Liver (tissue), 9 donors: ENCODE data around the gene ZFYVE28. TPM values are rescaled to one million over a fixed set of nuclear protein-coding genes. Genes with fewer than 3 reads are reported as not detected.

Experiments
- DNase-seq: peaks from one replicate; pipeline ENCODE4 v3.0.0-alpha.2; 2017; ENCODE audit warnings: low spot score
- H3K27ac ChIP-seq, 2 donors: one replicate each; pipeline ENCODE4 v1.7.0; 2013; ENCODE audit warnings: inconsistent platforms in 2 of 2, low read length in 2 of 2, control low read depth in 1 of 2, low read depth in 1 of 2, mild to moderate bottlenecking in 1 of 2
- H3K27me3 ChIP-seq, 4 donors: one replicate each; pipeline versions ENCODE4 v1.6.1 to v1.7.0; 2013; ENCODE audit warnings: low read length in 3 of 4, inconsistent platforms in 1 of 4, mild to moderate bottlenecking in 1 of 4, moderate library complexity in 1 of 4; ENCODE audit not compliant: control insufficient read depth in 4 of 4, insufficient read depth in 4 of 4
- H3K36me3 ChIP-seq, 4 donors: one replicate each; pipeline versions ENCODE4 v1.6.1 to v1.7.0; 2013; ENCODE audit warnings: low read length in 3 of 4, mild to moderate bottlenecking in 3 of 4, low read depth in 1 of 4, moderate library complexity in 1 of 4; ENCODE audit not compliant: control insufficient read depth in 4 of 4, insufficient read depth in 3 of 4
- H3K4me1 ChIP-seq, 4 donors: one replicate each; pipeline versions ENCODE4 v1.6.1 to v1.7.0; 2013; ENCODE audit warnings: low read length in 3 of 4, mild to moderate bottlenecking in 3 of 4, moderate library complexity in 1 of 4; ENCODE audit not compliant: control insufficient read depth in 4 of 4, insufficient read depth in 4 of 4
- H3K4me3 ChIP-seq, 3 donors: one replicate each; pipeline versions ENCODE4 v1.6.1 to v1.7.0; 2013; ENCODE audit warnings: low read length in 3 of 3, control low read depth in 1 of 3, low read depth in 1 of 3, mild to moderate bottlenecking in 1 of 3
- H3K9ac ChIP-seq, 2 donors: one replicate each; pipeline ENCODE4 v1.7.0; 2013; ENCODE audit warnings: low read length in 2 of 2, mild to moderate bottlenecking in 2 of 2, moderate library complexity in 2 of 2, control low read depth in 1 of 2, low read depth in 1 of 2
- H3K9me3 ChIP-seq, 4 donors: one replicate each; pipeline versions ENCODE4 v1.6.1 to v1.7.0; 2013; ENCODE audit warnings: low read length in 3 of 4; ENCODE audit not compliant: control insufficient read depth in 4 of 4
- EGR1 ChIP-seq, 2 donors: IDR thresholded peaks; 2 replicates each; pipeline ENCODE4 v1.6.1; 2016 to 2018; ENCODE audit warnings: antibody characterized with exemption in 2 of 2, low read depth in 2 of 2
- FOXA1 ChIP-seq: IDR thresholded peaks from 2 replicates; pipeline ENCODE4 v1.6.1; 2016; ENCODE audit warnings: antibody characterized with exemption
- FOXA2 ChIP-seq: IDR thresholded peaks from 2 replicates; pipeline ENCODE4 v1.6.1; 2016; ENCODE audit warnings: antibody characterized with exemption
- GABPA ChIP-seq, 2 donors: IDR thresholded peaks in 1 of 2; conservative IDR thresholded peaks in 1 of 2; 2 replicates each; pipeline ENCODE4 v1.6.1; 2016; ENCODE audit warnings: antibody characterized with exemption in 2 of 2, mild to moderate bottlenecking in 1 of 2, moderate library complexity in 1 of 2
- HNF4A ChIP-seq, 2 donors: conservative IDR thresholded peaks; 2 replicates each; pipeline ENCODE4 v1.6.1; 2016; ENCODE audit warnings: antibody characterized with exemption in 2 of 2, mild to moderate bottlenecking in 2 of 2
- HNF4G ChIP-seq: IDR thresholded peaks from 2 replicates; pipeline ENCODE4 v1.6.1; 2016; ENCODE audit warnings: antibody characterized with exemption
- JUND ChIP-seq, 2 donors: IDR thresholded peaks; 2 replicates each; pipeline ENCODE4 v1.6.1; 2016; ENCODE audit warnings: antibody characterized with exemption in 2 of 2
- MAX ChIP-seq: IDR thresholded peaks from 2 replicates; pipeline ENCODE4 v1.6.1; 2016; ENCODE audit warnings: antibody characterized with exemption
- NR2F2 ChIP-seq: IDR thresholded peaks from 2 replicates; pipeline ENCODE4 v1.6.1; 2016; ENCODE audit warnings: antibody characterized with exemption
- RAD21 ChIP-seq, 2 donors: IDR thresholded peaks; 2 replicates each; pipeline ENCODE4 v1.6.1; 2016; ENCODE audit warnings: antibody characterized with exemption in 2 of 2, mild to moderate bottlenecking in 2 of 2
- RXRA ChIP-seq, 2 donors: IDR thresholded peaks; 2 replicates each; pipeline ENCODE4 v1.6.1; 2017 to 2018; ENCODE audit warnings: antibody characterized with exemption in 2 of 2, mild to moderate bottlenecking in 1 of 2
- SP1 ChIP-seq: IDR thresholded peaks from 2 replicates; pipeline ENCODE4 v1.6.1; 2018; ENCODE audit warnings: antibody characterized with exemption, mild to moderate bottlenecking
- TAF1 ChIP-seq: conservative IDR thresholded peaks from 2 replicates; pipeline ENCODE4 v1.6.1; 2016; ENCODE audit warnings: antibody characterized with exemption, mild to moderate bottlenecking
- YY1 ChIP-seq: IDR thresholded peaks from 2 replicates; pipeline ENCODE4 v1.6.1; 2016; ENCODE audit warnings: antibody characterized with exemption, mild to moderate bottlenecking
- WGBS: extraction: QIAGEN DNeasy Blood & Tissue Kit; methylation state at CpG from one replicate; pipeline ENCODE4 v1.1.7; 2013; 5-methylcytosine and 5-hydroxymethylcytosine counted together
- polyA plus RNA-seq, 2 donors: library from polyadenylated mRNA; stranded (reverse) in 1 of 2; unstranded in 1 of 2; fragments of 200-250 nt in 1 of 2; fragments of >200 nt in 1 of 2; fragmentation: Nextera tagmentation in 1 of 2; extraction: Ambion mirVana in 1 of 2; gene quantifications; one replicate each; pipeline versions ENCODE4 v1.2.1 to v1.2.3, GENCODE V29; 2013 to 2015
- total RNA-seq, 2 donors: library from RNA; depleted of rRNA; stranded (reverse); fragments of >200 nt; gene quantifications; one replicate each; pipeline ENCODE4 v1.2.3, GENCODE V29; 2014
- TF ChIP-seq, protein P1 (sequence below): IDR thresholded peaks from 2 replicates; pipeline ENCODE4 v1.6.1; 2016; ENCODE audit warnings: antibody characterized with exemption, mild to moderate bottlenecking
- TF ChIP-seq, protein P2 (sequence below): IDR thresholded peaks from 2 replicates; pipeline ENCODE4 v1.6.1; 2016; ENCODE audit warnings: antibody characterized with exemption
- TF ChIP-seq, protein P3 (sequence below): IDR thresholded peaks from 2 replicates; pipeline ENCODE4 v1.6.1; 2016; ENCODE audit warnings: antibody characterized with exemption
- TF ChIP-seq, protein P4 (sequence below): fragments of 150-350 bp; IDR thresholded peaks from 2 replicates; pipeline ENCODE4 v1.5.1; 2017; ENCODE audit warnings: improper control_type of control experiment, low read depth, low read length; ENCODE audit not compliant: missing input control
- donor health status: healthy.
- donor health status: healthy.
- donor health status: healthy.
- donor health status: healthy.
- donor health status: healthy.

Gene ZFYVE28
- total and polyA plus RNA-seq, 4 donors, result 2.0 to 6.1 (median 2.7) TPM

DNA sequence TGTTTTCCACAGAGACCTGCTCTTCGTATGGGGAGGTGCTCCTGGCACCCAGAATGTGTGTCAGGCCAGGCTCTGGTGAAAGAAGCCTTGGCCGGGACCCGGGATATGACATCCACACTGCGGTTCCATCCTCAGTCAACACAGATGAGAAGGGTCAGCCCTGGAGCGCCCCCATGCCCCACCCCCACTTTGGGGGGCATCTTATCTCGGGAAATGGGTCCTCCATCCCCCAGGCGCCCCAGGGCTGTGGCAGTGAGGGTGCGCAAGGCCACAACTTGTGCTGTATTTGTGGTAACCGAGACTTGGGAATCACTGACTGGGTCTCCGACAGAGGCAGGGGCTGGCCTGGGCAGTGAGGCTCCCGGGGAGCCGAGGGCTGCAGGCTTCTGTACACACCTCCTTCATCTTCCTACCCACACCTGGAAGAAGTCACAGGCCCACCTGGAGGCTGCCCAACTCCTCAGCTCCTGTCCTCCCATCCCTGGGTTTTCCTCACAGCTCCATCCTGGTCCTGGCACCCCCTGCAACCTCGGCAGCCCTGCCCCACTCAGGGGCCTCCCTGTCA, 8.3 kb upstream of the ZFYVE28 start (continued):
- TF ChIP-seq, protein P1, sequence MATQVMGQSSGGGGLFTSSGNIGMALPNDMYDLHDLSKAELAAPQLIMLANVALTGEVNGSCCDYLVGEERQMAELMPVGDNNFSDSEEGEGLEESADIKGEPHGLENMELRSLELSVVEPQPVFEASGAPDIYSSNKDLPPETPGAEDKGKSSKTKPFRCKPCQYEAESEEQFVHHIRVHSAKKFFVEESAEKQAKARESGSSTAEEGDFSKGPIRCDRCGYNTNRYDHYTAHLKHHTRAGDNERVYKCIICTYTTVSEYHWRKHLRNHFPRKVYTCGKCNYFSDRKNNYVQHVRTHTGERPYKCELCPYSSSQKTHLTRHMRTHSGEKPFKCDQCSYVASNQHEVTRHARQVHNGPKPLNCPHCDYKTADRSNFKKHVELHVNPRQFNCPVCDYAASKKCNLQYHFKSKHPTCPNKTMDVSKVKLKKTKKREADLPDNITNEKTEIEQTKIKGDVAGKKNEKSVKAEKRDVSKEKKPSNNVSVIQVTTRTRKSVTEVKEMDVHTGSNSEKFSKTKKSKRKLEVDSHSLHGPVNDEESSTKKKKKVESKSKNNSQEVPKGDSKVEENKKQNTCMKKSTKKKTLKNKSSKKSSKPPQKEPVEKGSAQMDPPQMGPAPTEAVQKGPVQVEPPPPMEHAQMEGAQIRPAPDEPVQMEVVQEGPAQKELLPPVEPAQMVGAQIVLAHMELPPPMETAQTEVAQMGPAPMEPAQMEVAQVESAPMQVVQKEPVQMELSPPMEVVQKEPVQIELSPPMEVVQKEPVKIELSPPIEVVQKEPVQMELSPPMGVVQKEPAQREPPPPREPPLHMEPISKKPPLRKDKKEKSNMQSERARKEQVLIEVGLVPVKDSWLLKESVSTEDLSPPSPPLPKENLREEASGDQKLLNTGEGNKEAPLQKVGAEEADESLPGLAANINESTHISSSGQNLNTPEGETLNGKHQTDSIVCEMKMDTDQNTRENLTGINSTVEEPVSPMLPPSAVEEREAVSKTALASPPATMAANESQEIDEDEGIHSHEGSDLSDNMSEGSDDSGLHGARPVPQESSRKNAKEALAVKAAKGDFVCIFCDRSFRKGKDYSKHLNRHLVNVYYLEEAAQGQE, result no peak
- TF ChIP-seq SP1 (no peak), HNF4G (no peak), EGR1 (IDR thresholded peaks at IDR 0.05; ENCODE audit: low read depth in 2 of 2) (no peak), RXRA (IDR thresholded peaks at IDR 0.05) (no peak), RAD21 (IDR thresholded peaks at IDR 0.05) (no peak), FOXA1 (no peak), JUND (IDR thresholded peaks at IDR 0.05) (no peak), HNF4A (conservative IDR thresholded peaks at IDR 0.05) (no peak)
- TF ChIP-seq, protein P2, sequence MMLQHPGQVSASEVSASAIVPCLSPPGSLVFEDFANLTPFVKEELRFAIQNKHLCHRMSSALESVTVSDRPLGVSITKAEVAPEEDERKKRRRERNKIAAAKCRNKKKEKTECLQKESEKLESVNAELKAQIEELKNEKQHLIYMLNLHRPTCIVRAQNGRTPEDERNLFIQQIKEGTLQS, result no peak

DNA sequence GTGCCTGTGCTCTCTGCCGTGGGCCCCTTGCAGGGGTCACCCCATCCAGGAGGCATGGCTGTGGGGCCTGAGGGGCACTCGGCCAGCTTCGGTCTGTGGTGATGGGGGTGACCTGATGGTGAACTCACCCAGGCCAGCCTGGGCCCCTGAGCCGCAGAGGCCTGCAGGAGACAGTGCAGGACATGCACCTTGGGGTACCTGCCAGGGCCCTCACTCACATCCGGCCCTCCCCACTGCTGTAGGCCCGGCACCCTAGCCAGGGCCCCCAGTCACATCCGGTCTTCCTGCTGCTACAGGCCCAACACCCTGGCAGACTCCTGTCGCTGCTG, 7.6 kb upstream of the ZFYVE28 start:
- TF ChIP-seq MAX (no peak), YY1 (no peak), GABPA (IDR thresholded peaks at IDR 0.05 in 1 of 2, conservative IDR thresholded peaks at IDR 0.05 in 1 of 2) (no peak), FOXA2 (no peak), HNF4A (conservative IDR thresholded peaks at IDR 0.05) (no peak)
- TF ChIP-seq, protein P2, result no peak

DNA sequence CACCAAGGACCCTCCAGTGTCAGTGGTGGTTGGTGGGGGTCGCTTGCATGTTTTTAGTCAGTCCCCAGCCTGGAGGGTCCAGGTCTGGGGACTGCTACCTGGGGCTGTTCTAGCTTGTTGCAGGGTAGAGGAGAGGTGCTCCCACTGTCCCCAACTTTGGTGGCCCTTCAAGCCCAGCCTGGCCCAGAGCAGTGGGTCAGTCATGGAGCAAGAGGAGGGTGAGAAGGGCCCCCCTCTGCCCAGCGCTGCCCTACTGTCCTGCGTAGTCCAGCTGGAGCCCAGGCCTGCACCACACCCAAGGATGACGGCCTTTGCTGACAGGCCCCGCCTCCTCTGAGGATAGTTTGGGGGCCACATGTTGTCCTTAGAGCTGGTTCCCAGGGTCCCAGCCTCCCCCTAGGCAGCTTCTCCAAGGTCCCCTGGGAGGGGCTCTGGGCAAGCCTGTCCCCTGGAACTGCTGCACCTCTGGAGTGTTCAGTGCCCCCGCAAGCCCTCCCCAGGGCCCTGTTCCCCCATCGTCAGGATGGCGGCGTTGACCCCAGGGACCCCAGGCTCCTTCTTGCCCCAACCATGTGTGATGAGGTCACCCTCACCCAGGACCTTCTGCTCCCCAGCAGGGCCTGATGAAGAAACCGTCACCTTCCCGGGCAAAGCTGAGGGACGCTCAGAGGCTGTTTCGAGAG, 7.1 kb upstream of the ZFYVE28 start:
- no peak overlapping the region for H3K27ac ChIP-seq
- no peak for DNase-seq
- H3K9me3 ChIP-seq, result peaks cover 0 to 2% (median under 1%) of the 10 kb centered on the region in 4 donors
- no peak overlapping the region for H3K9ac ChIP-seq
- 96% methylated on average over 13 of the region's 13 CpGs for WGBS
- H3K27me3 ChIP-seq, result no peaks in the 10 kb centered on the region
- TF ChIP-seq NR2F2 (no peak), TAF1 (no peak), SP1 (no peak), JUND (IDR thresholded peaks at IDR 0.05) (no peak), MAX (no peak), RAD21 (IDR thresholded peaks at IDR 0.05) (no peak), HNF4G (no peak), FOXA1 (no peak), FOXA2 (no peak), YY1 (no peak), GABPA (IDR thresholded peaks at IDR 0.05 in 1 of 2, conservative IDR thresholded peaks at IDR 0.05 in 1 of 2) (no peak), HNF4A (conservative IDR thresholded peaks at IDR 0.05) (no peak), RXRA (IDR thresholded peaks at IDR 0.05) (no peak), EGR1 (IDR thresholded peaks at IDR 0.05; ENCODE audit: low read depth in 2 of 2) (no peak)
- TF ChIP-seq, protein P3, sequence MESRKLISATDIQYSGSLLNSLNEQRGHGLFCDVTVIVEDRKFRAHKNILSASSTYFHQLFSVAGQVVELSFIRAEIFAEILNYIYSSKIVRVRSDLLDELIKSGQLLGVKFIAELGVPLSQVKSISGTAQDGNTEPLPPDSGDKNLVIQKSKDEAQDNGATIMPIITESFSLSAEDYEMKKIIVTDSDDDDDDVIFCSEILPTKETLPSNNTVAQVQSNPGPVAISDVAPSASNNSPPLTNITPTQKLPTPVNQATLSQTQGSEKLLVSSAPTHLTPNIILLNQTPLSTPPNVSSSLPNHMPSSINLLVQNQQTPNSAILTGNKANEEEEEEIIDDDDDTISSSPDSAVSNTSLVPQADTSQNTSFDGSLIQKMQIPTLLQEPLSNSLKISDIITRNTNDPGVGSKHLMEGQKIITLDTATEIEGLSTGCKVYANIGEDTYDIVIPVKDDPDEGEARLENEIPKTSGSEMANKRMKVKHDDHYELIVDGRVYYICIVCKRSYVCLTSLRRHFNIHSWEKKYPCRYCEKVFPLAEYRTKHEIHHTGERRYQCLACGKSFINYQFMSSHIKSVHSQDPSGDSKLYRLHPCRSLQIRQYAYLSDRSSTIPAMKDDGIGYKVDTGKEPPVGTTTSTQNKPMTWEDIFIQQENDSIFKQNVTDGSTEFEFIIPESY, result no peak
- TF ChIP-seq, protein P4, sequence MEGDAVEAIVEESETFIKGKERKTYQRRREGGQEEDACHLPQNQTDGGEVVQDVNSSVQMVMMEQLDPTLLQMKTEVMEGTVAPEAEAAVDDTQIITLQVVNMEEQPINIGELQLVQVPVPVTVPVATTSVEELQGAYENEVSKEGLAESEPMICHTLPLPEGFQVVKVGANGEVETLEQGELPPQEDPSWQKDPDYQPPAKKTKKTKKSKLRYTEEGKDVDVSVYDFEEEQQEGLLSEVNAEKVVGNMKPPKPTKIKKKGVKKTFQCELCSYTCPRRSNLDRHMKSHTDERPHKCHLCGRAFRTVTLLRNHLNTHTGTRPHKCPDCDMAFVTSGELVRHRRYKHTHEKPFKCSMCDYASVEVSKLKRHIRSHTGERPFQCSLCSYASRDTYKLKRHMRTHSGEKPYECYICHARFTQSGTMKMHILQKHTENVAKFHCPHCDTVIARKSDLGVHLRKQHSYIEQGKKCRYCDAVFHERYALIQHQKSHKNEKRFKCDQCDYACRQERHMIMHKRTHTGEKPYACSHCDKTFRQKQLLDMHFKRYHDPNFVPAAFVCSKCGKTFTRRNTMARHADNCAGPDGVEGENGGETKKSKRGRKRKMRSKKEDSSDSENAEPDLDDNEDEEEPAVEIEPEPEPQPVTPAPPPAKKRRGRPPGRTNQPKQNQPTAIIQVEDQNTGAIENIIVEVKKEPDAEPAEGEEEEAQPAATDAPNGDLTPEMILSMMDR, result no peak
- TF ChIP-seq, protein P2, result no peak
- no peaks in the 10 kb centered on the region for H3K4me1 ChIP-seq
- no peak overlapping the region for H3K4me3 ChIP-seq
- no peaks in the 10 kb centered on the region for H3K36me3 ChIP-seq

More for the DNA sequence above, 7.6 kb upstream of the ZFYVE28 start:
- Histone ChIP-seq H3K9me3 (peaks cover 0 to 4% (median 1%) of the 10 kb centered on the region in 4 donors), H3K9ac (no peak overlapping the region), H3K27ac (no peak overlapping the region), H3K36me3 (no peaks in the 10 kb centered on the region), H3K4me1 (no peaks in the 10 kb centered on the region), H3K4me3 (no peak overlapping the region), H3K27me3 (no peaks in the 10 kb centered on the region)
- 90% methylated on average over 8 of the region's 8 CpGs for WGBS
- DNase-seq, result no peak
